ENCODE measurements around the gene QTRT2.

Gene QTRT2

GRCh38 chr3:114056130-114057010 lies at the start of gene QTRT2, which contains the start of gene CCDC191:
Gene QTRT2, plus strand, starts transcription at chr3:114056737. Its CDS starts 8,521 bp downstream, at chr3:114065258.
Gene CCDC191, minus strand, starts transcription at chr3:114056526. Its CDS starts 60 bp downstream, at chr3:114056466.
- peak; percentile 97 to 98 for DNase-seq

- DNase-seq, result no peak
Observed at GRCh38 chr3:114011059-114011797, 45.3 kb upstream of the QTRT2 start.

- no peak for DNase-seq
Observed at GRCh38 chr3:114014211-114014610, 42.3 kb upstream of the QTRT2 start.

GRCh38 chr3:114019486-114019885 lies 37.1 kb upstream of the QTRT2 start:
- no peak for DNase-seq

- DNase-seq, result no peak
Observed at GRCh38 chr3:114020907-114021306, 35.6 kb upstream of the QTRT2 start.

- DNase-seq, result no peak
Observed at GRCh38 chr3:114022145-114022802, 34.3 kb upstream of the QTRT2 start.

- no peak for DNase-seq
Observed at GRCh38 chr3:114025451-114025850, 31.1 kb upstream of the QTRT2 start.

- no peak for DNase-seq
Observed at GRCh38 chr3:114026331-114026730, 30.2 kb upstream of the QTRT2 start.

- no peak for DNase-seq
Observed at GRCh38 chr3:114033721-114034120, 22.8 kb upstream of the QTRT2 start.

- no peak for DNase-seq
Observed at GRCh38 chr3:114034211-114034610, 22.3 kb upstream of the QTRT2 start.

GRCh38 chr3:114034787-114035545 lies 21.6 kb upstream of the QTRT2 start:
- no peak for DNase-seq

GRCh38 chr3:114035896-114036295 lies 20.6 kb upstream of the QTRT2 start:
- DNase-seq, result no peak

GRCh38 chr3:114043205-114043604 lies 13.3 kb upstream of the QTRT2 start:
- DNase-seq, result no peak

- DNase-seq, result no peak
Observed at GRCh38 chr3:114052216-114052615, 4.3 kb upstream of the QTRT2 start.

GRCh38 chr3:114057011-114057347 lies 442 bp downstream of the QTRT2 start:
- no peak for DNase-seq

- no peak for DNase-seq
Observed at GRCh38 chr3:114058646-114059045, 2.1 kb downstream of the QTRT2 start.

GRCh38 chr3:114060906-114061655 lies 4.5 kb downstream of the QTRT2 start:
- no peak for DNase-seq

GRCh38 chr3:114067804-114068203 lies 11.3 kb downstream of the QTRT2 start:
- DNase-seq, result no peak

- no peak for DNase-seq
Observed at GRCh38 chr3:114068336-114068735, 11.8 kb downstream of the QTRT2 start.

- DNase-seq, result no peak
Observed at GRCh38 chr3:114071786-114072185, 15.2 kb downstream of the QTRT2 start.

GRCh38 chr3:114076711-114077110 lies 20.2 kb downstream of the QTRT2 start:
- no peak for DNase-seq

- DNase-seq, result no peak
Observed at GRCh38 chr3:114078126-114078525, 21.6 kb downstream of the QTRT2 start.
